ENCODE data around the gene ILDR1. TPM values are rescaled to one million over a fixed set of nuclear protein-coding genes. Genes with fewer than 3 reads are reported as not detected.

The ILDR1 gene
- total RNA-seq, 4 donors from 2014 or later: 1.9 to 3.7 (median 2.3) TPM

GRCh38 chr3:121974601-121975111 is 47.4 kb downstream of the ILDR1 start:
- DNase-seq (ENCODE audit: low spot score in 2 of 2): no peak
- Histone ChIP-seq H3K4me3 (no peak overlapping the region), H3K27ac (no peak overlapping the region), H3K4me1 (no peaks in the 10 kb centered on the region), H3K9me3 (peaks cover 4% of the 10 kb centered on the region), H3K27me3 (no peaks in the 10 kb centered on the region), H3K36me3 (no peaks in the 10 kb centered on the region)
- TF ChIP-seq POLR2A (IDR thresholded peaks at IDR 0.05) (no peak), POLR2AphosphoS5 (IDR thresholded peaks at IDR 0.05) (no peak), EP300 (IDR thresholded peaks at IDR 0.05) (no peak)
- TF ChIP-seq, protein P1, sequence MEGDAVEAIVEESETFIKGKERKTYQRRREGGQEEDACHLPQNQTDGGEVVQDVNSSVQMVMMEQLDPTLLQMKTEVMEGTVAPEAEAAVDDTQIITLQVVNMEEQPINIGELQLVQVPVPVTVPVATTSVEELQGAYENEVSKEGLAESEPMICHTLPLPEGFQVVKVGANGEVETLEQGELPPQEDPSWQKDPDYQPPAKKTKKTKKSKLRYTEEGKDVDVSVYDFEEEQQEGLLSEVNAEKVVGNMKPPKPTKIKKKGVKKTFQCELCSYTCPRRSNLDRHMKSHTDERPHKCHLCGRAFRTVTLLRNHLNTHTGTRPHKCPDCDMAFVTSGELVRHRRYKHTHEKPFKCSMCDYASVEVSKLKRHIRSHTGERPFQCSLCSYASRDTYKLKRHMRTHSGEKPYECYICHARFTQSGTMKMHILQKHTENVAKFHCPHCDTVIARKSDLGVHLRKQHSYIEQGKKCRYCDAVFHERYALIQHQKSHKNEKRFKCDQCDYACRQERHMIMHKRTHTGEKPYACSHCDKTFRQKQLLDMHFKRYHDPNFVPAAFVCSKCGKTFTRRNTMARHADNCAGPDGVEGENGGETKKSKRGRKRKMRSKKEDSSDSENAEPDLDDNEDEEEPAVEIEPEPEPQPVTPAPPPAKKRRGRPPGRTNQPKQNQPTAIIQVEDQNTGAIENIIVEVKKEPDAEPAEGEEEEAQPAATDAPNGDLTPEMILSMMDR (IDR thresholded peaks at IDR 0.05): no peak
- 96% methylated on average over 2 of the region's 2 CpGs for WGBS

GRCh38 chr3:121970047-121970446 is 52.0 kb downstream of the ILDR1 start:
- Histone ChIP-seq H3K36me3 (no peaks in the 10 kb centered on the region), H3K4me3 (no peak overlapping the region), H3K9me3 (no peaks in the 10 kb centered on the region), H3K4me1 (no peaks in the 10 kb centered on the region), H3K27ac (no peak overlapping the region), H3K27me3 (no peaks in the 10 kb centered on the region)
- 67% methylated on average over 1 of the region's 1 CpG for WGBS
- TF ChIP-seq POLR2A (IDR thresholded peaks at IDR 0.05) (no peak), POLR2AphosphoS5 (IDR thresholded peaks at IDR 0.05) (no peak), EP300 (IDR thresholded peaks at IDR 0.05) (no peak)
- TF ChIP-seq, protein P1 (IDR thresholded peaks at IDR 0.05): no peak
- DNase-seq (ENCODE audit: low spot score in 2 of 2): no peak

- no peak for DNase-seq (ENCODE audit: low spot score in 2 of 2)
- no peak for TF ChIP-seq POLR2A (IDR thresholded peaks at IDR 0.05)
- TF ChIP-seq, protein P1 (IDR thresholded peaks at IDR 0.05): no peak
- TF ChIP-seq EP300 (IDR thresholded peaks at IDR 0.05): no peak
- TF ChIP-seq POLR2AphosphoS5 (IDR thresholded peaks at IDR 0.05): no peak
- H3K9me3 ChIP-seq: no peaks in the 10 kb centered on the region
- no peak overlapping the region for H3K4me3 ChIP-seq
- H3K36me3 ChIP-seq: no peaks in the 10 kb centered on the region
- H3K27ac ChIP-seq: no peak overlapping the region
- no peaks in the 10 kb centered on the region for H3K4me1 ChIP-seq
- no peaks in the 10 kb centered on the region for H3K27me3 ChIP-seq
- WGBS: 79% methylated on average over 2 of the region's 2 CpGs
Observed at GRCh38 chr3:121969631-121970030, 52.4 kb downstream of the ILDR1 start.

DNA sequence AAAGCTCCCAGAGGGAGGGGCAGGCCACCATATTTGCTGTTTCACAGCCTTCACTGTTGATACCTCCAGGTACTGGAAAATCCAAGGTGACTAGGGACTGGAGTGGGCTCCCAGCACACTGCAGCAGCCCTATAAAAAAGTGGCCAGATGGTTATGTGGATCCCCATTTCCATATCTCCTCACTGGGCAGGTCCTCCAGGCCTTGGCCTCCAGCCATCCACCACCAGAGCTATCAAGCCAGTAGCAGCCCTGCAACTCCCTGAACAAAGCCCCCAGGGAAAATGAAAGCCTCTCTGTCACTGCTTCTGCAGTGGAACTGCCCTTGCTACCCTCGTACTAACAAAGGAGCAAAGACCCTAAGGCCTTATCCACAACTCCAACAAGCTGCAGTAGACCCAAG is 58.4 kb downstream of the ILDR1 start:
- H3K27ac ChIP-seq: no peak overlapping the region
- H3K9me3 ChIP-seq: no peaks in the 10 kb centered on the region
- no peaks in the 10 kb centered on the region for H3K36me3 ChIP-seq
- H3K27me3 ChIP-seq: no peaks in the 10 kb centered on the region
- no peak overlapping the region for H3K4me3 ChIP-seq
- DNase-seq (ENCODE audit: low spot score in 2 of 2): no peak
- TF ChIP-seq POLR2AphosphoS5 (IDR thresholded peaks at IDR 0.05) (no peak), POLR2A (IDR thresholded peaks at IDR 0.05) (no peak), EP300 (IDR thresholded peaks at IDR 0.05) (no peak)
- TF ChIP-seq, protein P1 (IDR thresholded peaks at IDR 0.05): no peak
- H3K4me1 ChIP-seq: no peaks in the 10 kb centered on the region
- no CpG with 5 or more reads among the region's 1 CpG for WGBS

- H3K9me3 ChIP-seq: no peaks in the 10 kb centered on the region
- H3K4me1 ChIP-seq: no peaks in the 10 kb centered on the region
- H3K27me3 ChIP-seq: no peaks in the 10 kb centered on the region
- no peak for TF ChIP-seq EP300 (IDR thresholded peaks at IDR 0.05)
- TF ChIP-seq POLR2A (IDR thresholded peaks at IDR 0.05): no peak
- no peak for TF ChIP-seq POLR2AphosphoS5 (IDR thresholded peaks at IDR 0.05)
- TF ChIP-seq, protein P1 (IDR thresholded peaks at IDR 0.05): no peak
- no peak overlapping the region for H3K4me3 ChIP-seq
- H3K36me3 ChIP-seq: no peaks in the 10 kb centered on the region
- DNase-seq (ENCODE audit: low spot score in 2 of 2): no peak
- H3K27ac ChIP-seq: no peak overlapping the region
Observed at GRCh38 chr3:121962443-121962842, 59.6 kb downstream of the ILDR1 start.

All from suprapubic skin (tissue), 4 donors.